A549 treated with dexamethasone at 1 μM for 4 hours (cell line): ENCODE results near the gene ZNF675. TPM values are rescaled to one million over a fixed set of nuclear protein-coding genes. Genes with fewer than 3 reads are reported as not detected.

ENCODE experiments used
- total RNA-seq: library from RNA; stranded (reverse); fragments of 200-300 nt; extraction: Qiagen RNA extraction; gene quantifications from 5 replicates; pipeline ENCODE4 v1.2.3, GENCODE V29; 2022

Gene ZNF675
- total RNA-seq: 3.6 to 4.1 TPM (median 3.7 TPM) in 5 replicates

GRCh38 chr19:23686621-23687423 is at the start of gene ZNF675:
TSS of gene ZNF675 (minus strand) at chr19:23687212. CDS start at chr19:23687033, 179 bp downstream.

Other genes starting within 250 kb of the ZNF675 start
- not detected in 5 replicates for gene ZNF681, start 71.7 kb upstream of the ZNF675 start, total RNA-seq
- gene ZNF726, start 227.7 kb upstream of the ZNF675 start, total RNA-seq: 0.44 to 0.83 TPM (median 0.49 TPM) in 5 replicates